Measurements from ENCODE around the gene PPM1E. TPM values are rescaled to one million over a fixed set of nuclear protein-coding genes. Genes with fewer than 3 reads are reported as not detected.

The PPM1E gene
- total and polyA plus RNA-seq, 2 of the 8 experiments (the other 6 are each of a cell fraction or from before 2014, with no cell fraction given): 5.0 to 10.4 TPM

- 79% methylated on average over 4 of the region's 4 CpGs; no CpG with 5 or more reads in 1 of the 2 experiments for WGBS, 2 experiments (ENCODE audit: extremely low coverage in 1 of 2, insufficient coverage in 1 of 2, insufficient read length in 1 of 2, insufficient replicate concordance in 2 of 2, low coverage in 1 of 2, low lambda C conversion rate in 2 of 2, missing lambda C conversion rate in 1 of 2)
- H3K23ac ChIP-seq (ENCODE audit: insufficient read length): no peak overlapping the region
- H3K4me3 ChIP-seq (ENCODE audit: extremely low read depth in 1 of 4, insufficient read depth in 2 of 4, low read depth in 3 of 4, low read length in 4 of 4): no peak overlapping the region
- H3K4ac ChIP-seq (replicated peaks; ENCODE audit: insufficient read length, low read depth, low read length): no peak overlapping the region
- no peak overlapping the region for H2BK12ac ChIP-seq (ENCODE audit: low read depth, low read length)
- no peaks in the 10 kb centered on the region for H3K23me2 ChIP-seq (ENCODE audit: low read depth, low read length)
- H3K27ac ChIP-seq (ENCODE audit: low read depth, low read length): no peak overlapping the region
- H3K4me1 ChIP-seq (replicated peaks in 1 of 4; ENCODE audit: control insufficient read depth in 3 of 4, insufficient read depth in 4 of 4, low read length in 3 of 4): no peaks in the 10 kb centered on the region
- no peak overlapping the region for H4K5ac ChIP-seq (ENCODE audit: insufficient read length, low read depth, low read length)
- H2BK5ac ChIP-seq (ENCODE audit: low read depth, low read length): no peak overlapping the region
- no peak overlapping the region for H2BK120ac ChIP-seq (replicated peaks; ENCODE audit: low read depth, low read length)
- DNase-seq (ENCODE audit: low read depth in 1 of 2, low spot score in 2 of 2) (no peak), FAIRE-seq (no peak)
- no peaks in the 10 kb centered on the region for H3K79me2 ChIP-seq (ENCODE audit: control insufficient read depth in 1 of 2, insufficient read depth in 2 of 2, low read length in 2 of 2)
- no peaks in the 10 kb centered on the region for H3K9me3 ChIP-seq (ENCODE audit: insufficient read depth in 2 of 2, low read depth in 1 of 2, low read length in 1 of 2)
- H2BK15ac ChIP-seq (ENCODE audit: low read length): no peak overlapping the region
- H3K27me3 ChIP-seq (replicated peaks in 1 of 4; ENCODE audit: control insufficient read depth in 3 of 4, extremely low read depth in 1 of 4, insufficient read depth in 3 of 4, low read length in 3 of 4): no peaks in the 10 kb centered on the region
- H3K4me2 ChIP-seq (ENCODE audit: insufficient read depth in 1 of 2, low read depth in 2 of 2, low read length in 2 of 2): no peak overlapping the region
- H4K91ac ChIP-seq (replicated peaks; ENCODE audit: insufficient read length, low read length): no peak overlapping the region
- peaks cover 3 to 18% (median 9%) of the 10 kb centered on the region in 4 experiments; a peak in 6 of 8 replicates for H3K36me3 ChIP-seq (ENCODE audit: control insufficient read depth in 2 of 4, insufficient read depth in 4 of 4, low read length in 3 of 4)
- H3K56ac ChIP-seq (replicated peaks; ENCODE audit: insufficient read length, low read depth, low read length): no peak overlapping the region
- H2AFZ ChIP-seq (ENCODE audit: low read length): no peak overlapping the region
- H3K18ac ChIP-seq (ENCODE audit: extremely low read depth, low read length): no peak overlapping the region
- ChIA-PET POLR2A (ENCODE audit: partially characterized antibody) (no interaction called here), CTCF (ENCODE audit: partially characterized antibody) (no interaction called here)
- no peaks in the 10 kb centered on the region for H4K20me1 ChIP-seq (replicated peaks in 1 of 2; ENCODE audit: control insufficient read depth in 1 of 2, insufficient read depth in 2 of 2, low read length in 2 of 2)
- H4K8ac ChIP-seq (ENCODE audit: extremely low read depth, insufficient read depth, low read length): no peak overlapping the region
- H2AK5ac ChIP-seq (ENCODE audit: low read depth, low read length): no peak overlapping the region
- no peak overlapping the region for H3K9ac ChIP-seq (replicated peaks in 1 of 4; ENCODE audit: extremely low read depth in 1 of 4, low read depth in 3 of 4, low read length in 3 of 4)
- no peaks in the 10 kb centered on the region; the same call in none of the 2 replicates for H3K79me1 ChIP-seq (ENCODE audit: low read depth, low read length)
- no peak overlapping the region for H2BK20ac ChIP-seq (ENCODE audit: low read length)
- H3K14ac ChIP-seq (ENCODE audit: insufficient read length): no peak overlapping the region
- TF ChIP-seq TAF7 (optimal IDR thresholded peaks at IDR 0.05; ENCODE audit: borderline replicate concordance, low read depth, low read length) (no peak), CHD2 (IDR thresholded peaks at IDR 0.05; ENCODE audit: low read length) (no peak), EP300 (IDR thresholded peaks at IDR 0.05; ENCODE audit: borderline replicate concordance in 1 of 2, low read depth in 2 of 2, low read length in 2 of 2) (no peak), RNF2 (IDR thresholded peaks at IDR 0.05; ENCODE audit: borderline replicate concordance, low read depth, low read length, missing control alignments, poor library complexity, severe bottlenecking) (no peak), RFX5 (IDR thresholded peaks at IDR 0.05; ENCODE audit: borderline replicate concordance, low read depth, low read length) (no peak), E2F6 (IDR thresholded peaks at IDR 0.05) (no peak), SIRT6 (IDR thresholded peaks at IDR 0.05; ENCODE audit: low read length) (no peak), CTBP2 (IDR thresholded peaks at IDR 0.05; ENCODE audit: borderline replicate concordance, insufficient read depth, insufficient read length, low read length) (no peak), PHF8 (conservative IDR thresholded peaks at IDR 0.05; ENCODE audit: low read depth, low read length) (no peak), SIN3A (conservative IDR thresholded peaks at IDR 0.05 in 1 of 2, IDR thresholded peaks at IDR 0.05 in 1 of 2; ENCODE audit: low read depth in 1 of 2, low read length in 2 of 2) (no peak), TBP (IDR thresholded peaks at IDR 0.05; ENCODE audit: low read depth, low read length) (no peak)
- TF ChIP-seq, protein P1, sequence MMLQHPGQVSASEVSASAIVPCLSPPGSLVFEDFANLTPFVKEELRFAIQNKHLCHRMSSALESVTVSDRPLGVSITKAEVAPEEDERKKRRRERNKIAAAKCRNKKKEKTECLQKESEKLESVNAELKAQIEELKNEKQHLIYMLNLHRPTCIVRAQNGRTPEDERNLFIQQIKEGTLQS (IDR thresholded peaks at IDR 0.05; ENCODE audit: insufficient read depth, low read depth, low read length): no peak
These were observed 272.1 kb downstream of the PPM1E start for GRCh38 chr17:59027750-59028149.

Data from H1 (cell line).